HAP-1 (cell line): Measurements from ENCODE around the gene RGMB.

Source experiments
- DNase-seq, 2 experiments: peaks; one replicate each; pipeline ENCODE4 v3.0.0-alpha.2; 2016 to 2020; ENCODE audit warnings: low spot score in 2 of 2
- H3K27me3 ChIP-seq: fragments of 250-450 bp; sonication (Bioruptor Pico); 2 replicates; pipeline ENCODE4 v1.5.1; 2020; ENCODE audit warnings: low read depth, mild to moderate bottlenecking, moderate library complexity
- H3K36me3 ChIP-seq: fragments of 250-450 bp; sonication (Bioruptor Pico); replicated peaks from 2 replicates; pipeline ENCODE4 v1.5.1; 2020; ENCODE audit warnings: mild to moderate bottlenecking
- H3K4me1 ChIP-seq: fragments of 250-450 bp; sonication (Bioruptor Pico); 2 replicates; pipeline ENCODE4 v1.5.1; 2020; ENCODE audit warnings: mild to moderate bottlenecking
- H3K4me3 ChIP-seq: fragments of 250-450 bp; sonication (Bioruptor Pico); 2 replicates; pipeline ENCODE4 v1.5.1; 2020; ENCODE audit warnings: mild to moderate bottlenecking, moderate library complexity
- H3K9me3 ChIP-seq: fragments of 250-450 bp; sonication (Bioruptor Pico); 2 replicates; pipeline ENCODE4 v1.5.1; 2020; ENCODE audit warnings: mild to moderate bottlenecking, moderate library complexity
- in situ Hi-C: fragments of 300-500 bp; cut with MboI; formaldehyde crosslinking; loops from 3 replicates; pipeline ENCODE4 v1.14.3; 2020; ENCODE audit warnings: low sequenced_read_pairs, inconsistent platforms, mixed read lengths

RGMB gene

DNA sequence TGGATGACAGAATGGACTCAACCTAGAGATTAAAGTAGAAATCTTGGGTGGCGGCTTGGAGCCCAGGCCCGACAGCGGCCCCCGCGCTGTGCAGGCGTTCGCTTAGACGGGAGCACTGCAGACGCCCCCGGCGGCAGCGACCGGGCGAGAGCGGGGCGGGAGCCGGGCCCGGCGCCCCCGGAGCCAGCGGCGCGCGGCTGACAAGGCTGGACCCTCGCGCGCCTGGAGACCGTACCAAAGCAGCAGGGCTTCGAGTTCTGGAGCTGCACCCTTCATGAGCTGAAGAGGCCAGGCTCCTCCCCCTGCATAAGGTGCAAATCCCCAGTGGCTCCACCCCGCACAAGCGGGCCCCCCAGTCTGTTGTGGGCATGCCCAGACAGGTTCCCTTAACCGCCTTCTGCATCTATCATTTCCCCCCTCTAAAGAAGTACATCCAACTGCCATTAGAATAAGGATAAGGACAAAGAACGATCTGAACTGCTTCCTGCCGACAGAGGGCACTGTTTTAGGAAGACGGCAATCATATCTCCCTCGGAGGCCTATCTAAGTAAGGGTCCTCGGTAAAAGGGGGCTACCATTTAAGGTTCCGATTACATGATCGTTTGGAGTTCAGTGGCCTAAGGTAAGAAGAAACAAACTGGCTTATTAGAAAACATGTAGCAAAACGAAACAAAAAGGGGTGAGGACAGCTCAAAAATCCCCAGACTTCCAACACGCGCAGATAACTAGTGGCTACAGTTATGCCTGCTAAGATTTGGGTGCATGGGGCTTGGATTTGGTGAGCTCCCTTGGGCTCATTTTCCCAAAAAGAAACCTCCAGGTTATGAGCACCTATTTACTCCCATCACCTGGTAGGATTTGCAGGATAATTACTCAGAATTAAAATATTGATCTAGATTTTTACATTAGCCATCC, 66.3 kb downstream of the RGMB start:
- DNase-seq, result no peak
- in situ Hi-C loops, result no loop called here
- Histone ChIP-seq H3K4me3 (no peak overlapping the region), H3K27me3 (no peaks in the 10 kb centered on the region), H3K4me1 (0 out of 2 replicates have a peak, but pooled peaks cover 4% of the 10 kb centered on the region), H3K36me3 (no peaks in the 10 kb centered on the region), H3K9me3 (peaks cover 9% of the 10 kb centered on the region; the same call in 1 of the 2 replicates)

DNA sequence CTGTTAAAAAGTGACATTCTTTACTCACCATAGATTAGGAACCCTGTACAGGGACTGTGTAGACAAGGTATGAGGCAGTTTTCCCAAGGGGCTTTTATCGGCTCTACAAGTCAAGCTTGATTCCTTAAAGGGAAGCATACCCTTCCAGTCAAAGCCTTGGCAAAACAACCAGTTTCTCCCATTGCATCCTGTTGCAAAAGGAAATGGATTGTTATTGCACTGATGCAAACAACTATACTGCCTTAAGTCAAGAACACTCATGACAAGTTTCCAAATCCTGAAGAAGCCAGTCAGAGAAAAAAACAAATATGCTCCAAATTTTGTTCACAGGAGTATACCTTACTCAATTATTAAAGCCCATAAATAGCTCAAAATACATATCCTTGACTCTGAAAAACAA, 67.5 kb downstream of the RGMB start:
- H3K27me3 ChIP-seq, result no peaks in the 10 kb centered on the region
- no peaks in the 10 kb centered on the region for H3K36me3 ChIP-seq
- H3K9me3 ChIP-seq, result peaks cover 16% of the 10 kb centered on the region
- H3K4me3 ChIP-seq, result no peak overlapping the region
- in situ Hi-C loops, result no loop called here
- peaks cover 4% of the 10 kb centered on the region; the same call in 1 of the 2 replicates for H3K4me1 ChIP-seq
- no peak for DNase-seq

- DNase-seq, result no peak
- H3K9me3 ChIP-seq, result peaks cover 16% of the 10 kb centered on the region
- H3K36me3 ChIP-seq, result no peaks in the 10 kb centered on the region
- no peak overlapping the region for H3K4me3 ChIP-seq
- peaks cover 11% of the 10 kb centered on the region for H3K4me1 ChIP-seq
- in situ Hi-C loops, result no loop called here
- no peaks in the 10 kb centered on the region for H3K27me3 ChIP-seq
Measured at GRCh38 chr5:98843481-98843880, 70.0 kb downstream of the RGMB start.

DNA sequence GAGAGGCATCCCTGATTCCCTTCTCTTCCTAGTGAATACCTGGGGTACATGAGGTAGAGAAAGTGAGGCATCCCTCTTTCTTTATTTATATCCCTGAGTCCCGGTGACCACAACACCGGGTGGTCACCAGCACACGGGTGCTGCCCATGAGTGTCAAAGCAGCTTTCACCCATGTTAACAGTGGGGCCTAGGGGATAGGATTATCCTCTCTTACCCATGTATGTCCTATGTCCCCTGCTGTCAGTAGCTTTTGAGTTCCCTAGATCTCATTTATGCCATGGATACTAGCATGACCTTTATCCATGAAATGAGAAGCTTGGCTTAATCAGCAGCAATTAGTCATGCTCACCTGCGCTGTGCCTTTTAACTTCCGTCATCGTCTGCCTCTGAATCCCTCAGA, 71.4 kb downstream of the RGMB start:
- H3K27me3 ChIP-seq, result no peaks in the 10 kb centered on the region
- peaks cover 16% of the 10 kb centered on the region for H3K9me3 ChIP-seq
- H3K36me3 ChIP-seq, result no peaks in the 10 kb centered on the region
- in situ Hi-C loops, result no loop called here
- DNase-seq, result no peak
- H3K4me3 ChIP-seq, result no peak overlapping the region
- peaks cover 11% of the 10 kb centered on the region for H3K4me1 ChIP-seq

- no peak for DNase-seq
- in situ Hi-C loops, result no loop called here
- Histone ChIP-seq H3K36me3 (no peaks in the 10 kb centered on the region), H3K4me3 (no peak overlapping the region), H3K9me3 (peaks cover 16% of the 10 kb centered on the region), H3K27me3 (no peaks in the 10 kb centered on the region), H3K4me1 (peaks cover 11% of the 10 kb centered on the region)
Measured at GRCh38 chr5:98845878-98846277, 72.4 kb downstream of the RGMB start.
